Measurements from ENCODE around the gene E4F1. TPM values are rescaled to one million over a fixed set of nuclear protein-coding genes. Genes with fewer than 3 reads are reported as not detected.

E4F1 gene
- total and polyA plus RNA-seq, 10 of the 15 experiments (the other 5 are each of a cell fraction or from before 2014, with no cell fraction given): 0.23 to 36.5 (median 14.5) TPM

GRCh38 chr16:2244301-2244700 lies 20.9 kb downstream of the E4F1 start (continued):
- TF ChIP-seq, protein P1, sequence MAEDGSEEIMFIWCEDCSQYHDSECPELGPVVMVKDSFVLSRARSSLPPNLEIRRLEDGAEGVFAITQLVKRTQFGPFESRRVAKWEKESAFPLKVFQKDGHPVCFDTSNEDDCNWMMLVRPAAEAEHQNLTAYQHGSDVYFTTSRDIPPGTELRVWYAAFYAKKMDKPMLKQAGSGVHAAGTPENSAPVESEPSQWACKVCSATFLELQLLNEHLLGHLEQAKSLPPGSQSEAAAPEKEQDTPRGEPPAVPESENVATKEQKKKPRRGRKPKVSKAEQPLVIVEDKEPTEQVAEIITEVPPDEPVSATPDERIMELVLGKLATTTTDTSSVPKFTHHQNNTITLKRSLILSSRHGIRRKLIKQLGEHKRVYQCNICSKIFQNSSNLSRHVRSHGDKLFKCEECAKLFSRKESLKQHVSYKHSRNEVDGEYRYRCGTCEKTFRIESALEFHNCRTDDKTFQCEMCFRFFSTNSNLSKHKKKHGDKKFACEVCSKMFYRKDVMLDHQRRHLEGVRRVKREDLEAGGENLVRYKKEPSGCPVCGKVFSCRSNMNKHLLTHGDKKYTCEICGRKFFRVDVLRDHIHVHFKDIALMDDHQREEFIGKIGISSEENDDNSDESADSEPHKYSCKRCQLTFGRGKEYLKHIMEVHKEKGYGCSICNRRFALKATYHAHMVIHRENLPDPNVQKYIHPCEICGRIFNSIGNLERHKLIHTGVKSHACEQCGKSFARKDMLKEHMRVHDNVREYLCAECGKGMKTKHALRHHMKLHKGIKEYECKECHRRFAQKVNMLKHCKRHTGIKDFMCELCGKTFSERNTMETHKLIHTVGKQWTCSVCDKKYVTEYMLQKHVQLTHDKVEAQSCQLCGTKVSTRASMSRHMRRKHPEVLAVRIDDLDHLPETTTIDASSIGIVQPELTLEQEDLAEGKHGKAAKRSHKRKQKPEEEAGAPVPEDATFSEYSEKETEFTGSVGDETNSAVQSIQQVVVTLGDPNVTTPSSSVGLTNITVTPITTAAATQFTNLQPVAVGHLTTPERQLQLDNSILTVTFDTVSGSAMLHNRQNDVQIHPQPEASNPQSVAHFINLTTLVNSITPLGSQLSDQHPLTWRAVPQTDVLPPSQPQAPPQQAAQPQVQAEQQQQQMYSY (CRISPR knock-in tag; IDR thresholded peaks at IDR 0.05): no peak
- TF ChIP-seq, protein P2, sequence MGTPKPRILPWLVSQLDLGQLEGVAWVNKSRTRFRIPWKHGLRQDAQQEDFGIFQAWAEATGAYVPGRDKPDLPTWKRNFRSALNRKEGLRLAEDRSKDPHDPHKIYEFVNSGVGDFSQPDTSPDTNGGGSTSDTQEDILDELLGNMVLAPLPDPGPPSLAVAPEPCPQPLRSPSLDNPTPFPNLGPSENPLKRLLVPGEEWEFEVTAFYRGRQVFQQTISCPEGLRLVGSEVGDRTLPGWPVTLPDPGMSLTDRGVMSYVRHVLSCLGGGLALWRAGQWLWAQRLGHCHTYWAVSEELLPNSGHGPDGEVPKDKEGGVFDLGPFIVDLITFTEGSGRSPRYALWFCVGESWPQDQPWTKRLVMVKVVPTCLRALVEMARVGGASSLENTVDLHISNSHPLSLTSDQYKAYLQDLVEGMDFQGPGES (IDR thresholded peaks at IDR 0.05): no peak

GRCh38 chr16:2244926-2245795 lies 21.8 kb downstream of the E4F1 start:
- Histone ChIP-seq H3K4me1 (ENCODE audit: control insufficient read depth, insufficient read depth, low read length) (peaks cover 3% of the 10 kb centered on the region; the same call in 1 of the 2 replicates), H3K27ac (ENCODE audit: control insufficient read depth, insufficient read depth) (no peak overlapping the region), H2AFZ (ENCODE audit: control insufficient read depth, low read depth, low read length) (no peak overlapping the region), H3K4me3 (no peak overlapping the region), H3K4me2 (ENCODE audit: control insufficient read depth, insufficient read depth) (no peak overlapping the region), H4K20me1 (ENCODE audit: control insufficient read depth, insufficient read depth) (no peaks in the 10 kb centered on the region), H3K9me3 (replicated peaks; ENCODE audit: control insufficient read depth, insufficient read depth, low read length) (no peaks in the 10 kb centered on the region), H3K27me3 (replicated peaks in 1 of 2; ENCODE audit: control insufficient read depth in 2 of 2, insufficient read depth in 2 of 2, low read length in 1 of 2) (no peaks in the 10 kb centered on the region), H3K9ac (ENCODE audit: control insufficient read depth, insufficient read depth, low read length) (no peak overlapping the region), H3K36me3 (ENCODE audit: control insufficient read depth in 2 of 2, insufficient read depth in 2 of 2, low read length in 1 of 2) (peaks cover 0 to 22% of the 10 kb centered on the region in 2 experiments; a peak in 2 of 4 replicates), H3K79me2 (ENCODE audit: control insufficient read depth, insufficient read depth, low read length) (peaks cover 5% of the 10 kb centered on the region)
- CTCF ChIA-PET: interaction anchor here (0.6 kb wide), 1 partner anchor 1057 kb away, joined by 3 read pairs; no protein-coding TSS in a partner anchor
- POLR2A ChIA-PET: interaction anchor here (0.5 kb wide), 1 partner anchor 166 kb away, joined by 3 read pairs; no protein-coding TSS in a partner anchor
- FAIRE-seq (no peak), DNase-seq (ENCODE audit: low read depth, low spot score) (no peak), ATAC-seq (no peak)
- no TSS peak for BruUV-seq (replicated peaks)
- SMC1A ChIA-PET (ENCODE audit: uncharacterized antibody, unreplicated experiment): no interaction called here
- RAD21 ChIA-PET (ENCODE audit: unreplicated experiment): no interaction called here
- 90% methylated on average over 30 of the region's 30 CpGs for WGBS (ENCODE audit: insufficient coverage, insufficient replicate concordance, low lambda C conversion rate, missing lambda C conversion rate)
- intact Hi-C loops (cut with micrococcal nuclease; ENCODE audit: unreplicated experiment) (no loop called here), in situ Hi-C loops (cut with MboI) (no loop called here)
- no peak for TF ChIP-seq SMAD5 (IDR thresholded peaks at IDR 0.05; ENCODE audit: low read depth)
- no peak for TF ChIP-seq RUNX3 (IDR thresholded peaks at IDR 0.05; ENCODE audit: low read length)
- TF ChIP-seq HCFC1 (IDR thresholded peaks at IDR 0.05; ENCODE audit: low read length): no peak
- no peak for TF ChIP-seq ZNF384 (IDR thresholded peaks at IDR 0.05; ENCODE audit: borderline replicate concordance, low read depth, low read length)
- TF ChIP-seq NR2C1 (IDR thresholded peaks at IDR 0.05): no peak
- TF ChIP-seq, protein P3, sequence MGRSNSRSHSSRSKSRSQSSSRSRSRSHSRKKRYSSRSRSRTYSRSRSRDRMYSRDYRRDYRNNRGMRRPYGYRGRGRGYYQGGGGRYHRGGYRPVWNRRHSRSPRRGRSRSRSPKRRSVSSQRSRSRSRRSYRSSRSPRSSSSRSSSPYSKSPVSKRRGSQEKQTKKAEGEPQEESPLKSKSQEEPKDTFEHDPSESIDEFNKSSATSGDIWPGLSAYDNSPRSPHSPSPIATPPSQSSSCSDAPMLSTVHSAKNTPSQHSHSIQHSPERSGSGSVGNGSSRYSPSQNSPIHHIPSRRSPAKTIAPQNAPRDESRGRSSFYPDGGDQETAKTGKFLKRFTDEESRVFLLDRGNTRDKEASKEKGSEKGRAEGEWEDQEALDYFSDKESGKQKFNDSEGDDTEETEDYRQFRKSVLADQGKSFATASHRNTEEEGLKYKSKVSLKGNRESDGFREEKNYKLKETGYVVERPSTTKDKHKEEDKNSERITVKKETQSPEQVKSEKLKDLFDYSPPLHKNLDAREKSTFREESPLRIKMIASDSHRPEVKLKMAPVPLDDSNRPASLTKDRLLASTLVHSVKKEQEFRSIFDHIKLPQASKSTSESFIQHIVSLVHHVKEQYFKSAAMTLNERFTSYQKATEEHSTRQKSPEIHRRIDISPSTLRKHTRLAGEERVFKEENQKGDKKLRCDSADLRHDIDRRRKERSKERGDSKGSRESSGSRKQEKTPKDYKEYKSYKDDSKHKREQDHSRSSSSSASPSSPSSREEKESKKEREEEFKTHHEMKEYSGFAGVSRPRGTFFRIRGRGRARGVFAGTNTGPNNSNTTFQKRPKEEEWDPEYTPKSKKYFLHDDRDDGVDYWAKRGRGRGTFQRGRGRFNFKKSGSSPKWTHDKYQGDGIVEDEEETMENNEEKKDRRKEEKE (IDR thresholded peaks at IDR 0.05): no peak
- TF ChIP-seq, protein P4, sequence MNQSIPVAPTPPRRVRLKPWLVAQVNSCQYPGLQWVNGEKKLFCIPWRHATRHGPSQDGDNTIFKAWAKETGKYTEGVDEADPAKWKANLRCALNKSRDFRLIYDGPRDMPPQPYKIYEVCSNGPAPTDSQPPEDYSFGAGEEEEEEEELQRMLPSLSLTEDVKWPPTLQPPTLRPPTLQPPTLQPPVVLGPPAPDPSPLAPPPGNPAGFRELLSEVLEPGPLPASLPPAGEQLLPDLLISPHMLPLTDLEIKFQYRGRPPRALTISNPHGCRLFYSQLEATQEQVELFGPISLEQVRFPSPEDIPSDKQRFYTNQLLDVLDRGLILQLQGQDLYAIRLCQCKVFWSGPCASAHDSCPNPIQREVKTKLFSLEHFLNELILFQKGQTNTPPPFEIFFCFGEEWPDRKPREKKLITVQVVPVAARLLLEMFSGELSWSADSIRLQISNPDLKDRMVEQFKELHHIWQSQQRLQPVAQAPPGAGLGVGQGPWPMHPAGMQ (IDR thresholded peaks at IDR 0.05; ENCODE audit: borderline replicate concordance): no peak
